ENCODE measurements around the gene A4GNT. TPM values are rescaled to one million over a fixed set of nuclear protein-coding genes. Genes with fewer than 3 reads are reported as not detected.
A peak's percentile ranks its signal among the peaks of the same experiment; 100 is the strongest.

Gene A4GNT
- total RNA-seq = not detected in 2 replicates

- no peak for DNase-seq (ENCODE audit: low read depth)
- Histone ChIP-seq H3K27me3 (ENCODE audit: control insufficient read depth, insufficient read depth, low read length) (no peaks in the 10 kb centered on the region), H3K4me3 (ENCODE audit: low read depth, low read length) (no peak within 1 kb of the TSS), H3K36me3 (ENCODE audit: control insufficient read depth, insufficient read depth, low read length) (no peaks in the 10 kb centered on the region)
- no peak for FAIRE-seq
- TF ChIP-seq, protein P1, sequence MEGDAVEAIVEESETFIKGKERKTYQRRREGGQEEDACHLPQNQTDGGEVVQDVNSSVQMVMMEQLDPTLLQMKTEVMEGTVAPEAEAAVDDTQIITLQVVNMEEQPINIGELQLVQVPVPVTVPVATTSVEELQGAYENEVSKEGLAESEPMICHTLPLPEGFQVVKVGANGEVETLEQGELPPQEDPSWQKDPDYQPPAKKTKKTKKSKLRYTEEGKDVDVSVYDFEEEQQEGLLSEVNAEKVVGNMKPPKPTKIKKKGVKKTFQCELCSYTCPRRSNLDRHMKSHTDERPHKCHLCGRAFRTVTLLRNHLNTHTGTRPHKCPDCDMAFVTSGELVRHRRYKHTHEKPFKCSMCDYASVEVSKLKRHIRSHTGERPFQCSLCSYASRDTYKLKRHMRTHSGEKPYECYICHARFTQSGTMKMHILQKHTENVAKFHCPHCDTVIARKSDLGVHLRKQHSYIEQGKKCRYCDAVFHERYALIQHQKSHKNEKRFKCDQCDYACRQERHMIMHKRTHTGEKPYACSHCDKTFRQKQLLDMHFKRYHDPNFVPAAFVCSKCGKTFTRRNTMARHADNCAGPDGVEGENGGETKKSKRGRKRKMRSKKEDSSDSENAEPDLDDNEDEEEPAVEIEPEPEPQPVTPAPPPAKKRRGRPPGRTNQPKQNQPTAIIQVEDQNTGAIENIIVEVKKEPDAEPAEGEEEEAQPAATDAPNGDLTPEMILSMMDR (IDR thresholded peaks at IDR 0.05; ENCODE audit: insufficient read depth, low read length, severe bottlenecking) = no peak
Measured at GRCh38 chr3:138132239-138132638, at the start of gene A4GNT. Gene A4GNT (minus strand): TSS chr3:138132390. CDS start chr3:138131256, 1,134 bp downstream.

DNA sequence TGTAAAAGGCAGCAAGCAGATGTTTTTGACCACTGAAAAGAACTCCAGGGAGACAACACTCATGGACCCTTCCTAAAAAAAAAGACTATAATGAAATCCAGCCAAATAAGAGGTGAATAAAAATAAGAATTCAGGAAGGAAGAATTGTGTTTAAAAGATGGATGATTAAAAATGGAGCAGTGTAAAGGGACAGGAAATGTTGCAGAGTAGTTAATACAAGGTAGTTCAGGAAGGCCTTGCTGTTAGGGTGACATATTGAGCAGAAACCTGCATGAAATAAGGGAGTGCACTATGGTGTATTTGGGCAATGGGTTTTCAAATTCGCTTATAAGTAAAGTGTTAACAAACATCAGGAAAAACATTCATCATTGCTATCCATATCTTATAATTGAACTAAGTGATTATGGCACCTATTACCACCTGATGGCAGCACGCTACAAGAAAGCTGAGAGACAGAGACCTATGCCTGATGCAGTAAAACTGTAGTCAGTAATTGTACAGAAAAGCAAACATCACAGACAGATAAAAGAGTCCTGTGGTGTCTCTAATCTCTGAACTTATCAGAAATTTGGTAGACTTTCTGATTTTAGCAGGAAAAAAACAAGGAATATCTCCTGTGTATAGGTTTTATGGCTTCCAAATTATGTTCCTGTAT, 48.3 kb upstream of the A4GNT start:
- no peak overlapping the region for H3K4me3 ChIP-seq (ENCODE audit: low read depth, low read length)
- no peaks in the 10 kb centered on the region for H3K36me3 ChIP-seq (ENCODE audit: control insufficient read depth, insufficient read depth, low read length)
- FAIRE-seq = no peak
- peak; percentile 49 for DNase-seq (ENCODE audit: low read depth)
- TF ChIP-seq, protein P1 (IDR thresholded peaks at IDR 0.05; ENCODE audit: insufficient read depth, low read length, severe bottlenecking) = peak; percentile 43
- H3K27me3 ChIP-seq (ENCODE audit: control insufficient read depth, insufficient read depth, low read length) = no peaks in the 10 kb centered on the region

- H3K27me3 ChIP-seq (ENCODE audit: control insufficient read depth, insufficient read depth, low read length) = no peaks in the 10 kb centered on the region
- H3K36me3 ChIP-seq (ENCODE audit: control insufficient read depth, insufficient read depth, low read length) = no peaks in the 10 kb centered on the region
- no peak for FAIRE-seq
- DNase-seq (ENCODE audit: low read depth) = peak; percentile 77
- TF ChIP-seq, protein P1 (IDR thresholded peaks at IDR 0.05; ENCODE audit: insufficient read depth, low read length, severe bottlenecking) = no peak
- peak within 1 kb of the TSS; percentile 63 for H3K4me3 ChIP-seq (ENCODE audit: low read depth, low read length)
Measured at GRCh38 chr3:138174421-138175131, 42.4 kb upstream of the A4GNT start, which contains the start of gene DBR1. Gene DBR1 (minus strand): TSS chr3:138174921. CDS start chr3:138174795, 126 bp downstream.

- no peaks in the 10 kb centered on the region for H3K27me3 ChIP-seq (ENCODE audit: control insufficient read depth, insufficient read depth, low read length)
- no peak for FAIRE-seq
Measured at GRCh38 chr3:138173769-138174420, 41.7 kb upstream of the A4GNT start.

DNA sequence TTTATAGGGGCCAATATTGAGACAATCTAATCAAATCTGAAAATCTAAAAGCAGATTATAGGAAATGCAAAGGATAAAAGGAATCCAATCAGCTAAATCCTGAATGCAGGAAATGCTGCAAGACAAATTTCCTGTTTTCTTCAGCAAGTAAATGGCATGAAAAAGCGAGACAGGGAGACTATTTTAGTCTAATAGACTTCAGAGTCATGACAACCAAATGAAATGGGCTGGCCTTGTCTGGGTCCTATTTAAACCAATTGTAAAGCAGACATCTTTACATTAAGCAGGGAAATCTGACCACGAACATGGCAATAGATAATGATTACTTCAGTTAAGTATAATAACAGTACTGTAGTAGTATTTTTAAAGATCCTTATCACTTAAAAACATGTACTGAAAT, 40.4 kb upstream of the A4GNT start:
- DNase-seq (ENCODE audit: low read depth) (no peak), FAIRE-seq (no peak)

More at GRCh38 chr3:138173769-138174420, 41.7 kb upstream of the A4GNT start:
- Histone ChIP-seq H3K36me3 (ENCODE audit: control insufficient read depth, insufficient read depth, low read length) (peaks cover 1% of the 10 kb centered on the region), H3K4me3 (ENCODE audit: low read depth, low read length) (peak overlapping the region; percentile 63)
- TF ChIP-seq, protein P1 (IDR thresholded peaks at IDR 0.05; ENCODE audit: insufficient read depth, low read length, severe bottlenecking) = no peak
- DNase-seq (ENCODE audit: low read depth) = no peak

More for the DNA sequence above, 40.4 kb upstream of the A4GNT start:
- H3K36me3 ChIP-seq (ENCODE audit: control insufficient read depth, insufficient read depth, low read length) = peaks cover 3% of the 10 kb centered on the region
- TF ChIP-seq, protein P1 (IDR thresholded peaks at IDR 0.05; ENCODE audit: insufficient read depth, low read length, severe bottlenecking) = no peak
- no peak overlapping the region for H3K4me3 ChIP-seq (ENCODE audit: low read depth, low read length)
- H3K27me3 ChIP-seq (ENCODE audit: control insufficient read depth, insufficient read depth, low read length) = no peaks in the 10 kb centered on the region

Data from bronchial epithelial cell (primary cell).